Left renal pelvis (tissue), 4 donors: ENCODE measurements around the gene AFF4. TPM values are rescaled to one million over a fixed set of nuclear protein-coding genes. Genes with fewer than 3 reads are reported as not detected.
"Not testable (repeated sequence)": the region's sequence is repeated elsewhere in the genome, so short reads cannot be mapped to it uniquely, and the experiment has no call there.

Source experiments
- DNase-seq, 4 donors: peaks; one replicate each; pipeline ENCODE4 v3.0.0-alpha.2; 2013; ENCODE audit warnings: low read depth in 4 of 4, low spot score in 3 of 4
- polyA plus RNA-seq, 4 donors: library from polyadenylated mRNA; unstranded; fragments of 120-200 nt; gene quantifications; one replicate each; pipeline ENCODE4 v1.2.1, GENCODE V29; 2013; ENCODE audit not compliant: insufficient read length in 4 of 4

The AFF4 gene
- polyA plus RNA-seq, 4 donors = 60.5 to 73.1 (median 63.3) TPM

DNA sequence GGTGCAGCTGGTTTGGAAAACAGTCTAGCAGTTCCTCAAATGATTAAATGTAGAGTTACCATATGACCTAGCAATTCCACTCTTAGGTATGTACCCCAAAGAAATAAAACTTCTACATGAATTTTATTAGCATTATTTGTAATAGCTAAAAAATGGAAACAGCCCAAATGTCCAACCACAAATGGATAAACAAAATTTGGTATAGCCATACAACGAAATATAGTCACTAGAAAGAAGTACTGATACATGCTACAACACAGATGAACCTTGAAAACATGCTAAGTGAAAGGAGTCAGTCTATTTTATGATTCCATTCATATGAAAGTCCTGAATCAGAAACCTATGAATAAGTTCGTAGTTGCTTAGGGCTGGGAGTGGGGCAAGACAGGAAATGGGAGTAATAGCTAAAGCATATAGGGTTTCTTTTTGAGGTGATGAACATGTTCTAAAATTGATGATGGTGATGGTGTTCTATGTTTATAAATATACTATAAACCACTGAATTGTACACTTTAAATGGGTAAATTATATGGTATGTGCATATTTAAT is 103.5 kb downstream of the AFF4 start:
- DNase-seq = no peak

DNA sequence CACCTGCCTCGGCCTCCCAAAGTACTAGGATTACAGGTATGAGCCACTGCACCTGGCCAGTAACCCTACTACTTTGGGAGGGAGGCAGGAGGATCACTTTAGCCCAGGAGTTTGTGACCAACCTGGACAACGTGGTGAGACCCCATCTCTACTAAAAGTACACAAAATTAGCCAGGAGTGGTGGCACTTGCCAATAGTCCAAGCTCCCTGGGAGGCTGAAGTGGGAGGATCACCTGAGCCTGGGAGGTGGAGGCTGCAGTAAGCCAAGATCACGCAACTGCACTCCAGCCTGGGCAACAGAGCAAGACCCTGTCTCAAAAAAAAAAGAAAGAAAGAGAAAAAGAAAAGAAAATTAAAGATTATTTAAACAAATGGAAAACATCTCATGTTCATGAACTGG is 107.4 kb downstream of the AFF4 start:
- DNase-seq = no peak

DNA sequence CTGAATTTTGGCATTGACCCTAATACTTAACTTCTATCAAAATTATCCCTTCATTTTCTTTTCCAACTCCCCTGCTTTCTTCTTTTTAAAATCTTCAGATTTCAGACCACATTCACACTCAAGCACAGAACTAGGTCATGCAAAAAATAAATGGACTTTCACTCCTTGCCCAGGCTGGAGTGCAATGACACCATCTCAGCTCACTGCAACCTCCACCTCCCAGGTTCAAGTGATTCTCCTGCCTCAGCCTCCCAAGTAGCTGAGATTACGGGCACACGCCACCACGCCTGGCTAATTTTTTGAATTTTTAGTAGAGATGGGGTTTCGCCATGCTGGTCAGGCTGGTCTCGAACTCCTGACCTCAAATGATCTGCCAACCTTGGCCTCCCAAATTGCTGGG is 108.4 kb downstream of the AFF4 start:
- not testable (repeated sequence) for DNase-seq

DNA sequence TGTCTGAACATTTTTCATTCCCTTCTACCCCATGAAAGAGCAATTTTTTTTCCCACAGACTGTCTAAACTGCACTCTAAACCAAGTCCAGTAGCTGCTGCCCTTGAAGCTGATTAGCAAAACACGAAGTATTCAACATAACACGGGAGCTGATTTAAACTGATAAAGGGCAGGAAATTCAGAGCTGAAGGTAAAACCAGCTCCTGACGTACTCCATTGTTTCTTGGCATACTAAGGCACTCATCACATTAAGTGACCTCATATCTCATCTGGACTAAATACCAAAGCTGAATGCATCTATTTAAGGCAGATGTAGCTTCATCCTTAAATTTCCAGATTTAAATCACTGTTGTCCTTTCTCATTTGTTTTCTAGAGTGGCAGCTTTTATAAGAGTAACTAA is 109.1 kb downstream of the AFF4 start:
- DNase-seq = no peak

DNA sequence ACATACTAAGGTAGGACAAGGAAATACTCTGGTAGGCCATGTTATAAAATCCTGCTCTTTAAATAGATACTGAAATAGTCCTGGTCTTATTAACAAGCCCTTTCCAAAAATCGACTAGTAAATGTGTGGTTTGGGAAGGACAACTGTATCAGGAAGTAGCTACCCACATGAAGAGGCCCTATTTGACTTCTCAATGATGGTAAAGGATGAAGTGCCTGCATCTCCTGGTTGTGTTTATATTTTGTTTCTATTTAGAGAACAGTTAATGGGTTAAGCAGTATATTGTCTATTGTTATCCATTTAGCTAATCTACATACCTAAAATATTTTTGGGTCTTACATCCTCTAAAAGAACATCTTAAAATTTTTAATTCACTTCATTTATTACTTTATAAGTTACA is 109.6 kb downstream of the AFF4 start:
- no peak for DNase-seq

DNA sequence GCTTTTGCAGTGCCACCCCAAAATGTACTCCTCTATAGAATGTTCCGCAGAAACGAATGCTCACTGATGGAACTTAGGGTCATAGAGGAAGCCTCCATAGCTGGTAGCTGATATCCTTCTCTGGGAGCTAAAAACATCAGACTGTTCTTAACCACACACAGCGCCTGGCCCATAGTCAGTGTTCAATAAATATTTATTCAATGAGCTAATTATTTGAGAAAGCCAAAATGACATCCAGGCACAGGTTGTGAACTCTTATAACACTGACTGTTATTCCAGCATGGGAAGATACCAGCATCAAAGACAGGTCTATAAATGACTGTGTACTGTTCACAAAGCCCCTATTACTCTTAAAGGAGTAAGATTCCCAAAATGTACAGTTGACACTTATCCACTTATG is 110.1 kb downstream of the AFF4 start:
- DNase-seq = no peak

DNA sequence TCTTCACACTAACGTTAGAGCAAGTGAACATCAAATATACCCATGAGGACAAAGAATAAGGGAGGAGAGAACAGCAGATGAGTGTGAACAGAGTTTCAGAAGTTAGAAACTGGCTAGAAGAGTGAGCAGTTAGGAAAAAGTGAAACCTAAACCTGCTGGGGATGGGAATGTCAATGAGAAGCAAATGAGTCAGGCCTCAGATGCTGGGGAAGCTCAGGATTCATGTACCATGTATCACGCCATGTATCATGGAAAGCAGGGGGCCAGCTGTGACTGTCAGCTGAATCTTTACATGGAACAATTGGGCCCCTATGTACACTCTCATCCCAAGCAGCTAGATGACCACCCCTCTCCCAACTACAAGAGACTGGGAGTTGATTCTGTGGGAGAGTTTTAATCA is 113.4 kb downstream of the AFF4 start:
- no peak for DNase-seq

DNA sequence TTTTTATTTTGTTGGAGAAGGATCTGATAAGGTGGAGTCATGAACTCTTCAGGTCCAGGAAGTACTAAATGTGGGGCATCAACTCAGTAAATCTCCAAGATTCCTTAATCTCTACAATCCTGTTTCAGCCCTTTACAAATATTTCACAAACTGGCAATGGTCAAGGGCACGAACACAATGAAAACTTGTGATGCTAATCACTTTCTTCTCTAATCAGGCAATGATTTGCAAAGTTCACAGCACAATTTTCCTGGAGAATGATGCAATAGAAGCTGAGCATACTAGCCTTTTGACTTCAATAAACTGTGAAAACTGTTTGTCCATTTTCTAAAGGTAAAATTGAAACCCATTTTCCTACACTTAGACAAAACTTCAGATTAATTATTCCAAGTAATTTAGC is 114.1 kb downstream of the AFF4 start:
- DNase-seq = no peak

GRCh38 chr5:132848270-132848669 is 115.2 kb downstream of the AFF4 start:
- no peak for DNase-seq

DNA sequence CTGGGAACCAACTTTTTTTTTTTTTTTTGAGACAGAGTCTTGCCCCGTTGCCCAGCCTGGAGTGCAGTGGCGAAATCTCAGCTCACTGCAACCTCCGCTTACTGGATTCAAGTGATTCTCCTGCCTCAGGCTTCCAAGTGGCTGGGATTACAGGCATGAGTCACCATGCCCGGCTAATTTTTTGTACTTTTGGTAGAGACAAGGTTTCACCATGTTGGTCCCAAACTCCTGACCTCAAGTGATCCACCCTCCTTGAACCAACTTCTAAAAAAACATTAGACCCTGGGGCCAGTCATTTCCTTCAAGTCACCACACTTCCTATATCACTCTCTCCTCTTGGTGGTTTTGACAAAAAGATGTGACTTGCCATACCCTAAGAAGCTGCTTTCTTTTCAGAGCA is 122.1 kb downstream of the AFF4 start:
- no peak for DNase-seq

GRCh38 chr5:132840896-132841295 is 122.5 kb downstream of the AFF4 start:
- no peak for DNase-seq

GRCh38 chr5:132840313-132840712 is 123.1 kb downstream of the AFF4 start:
- no peak for DNase-seq

- no peak for DNase-seq
These were observed 123.8 kb downstream of the AFF4 start for GRCh38 chr5:132839426-132840301.

- no peak for DNase-seq
These were observed 124.7 kb downstream of the AFF4 start for GRCh38 chr5:132838516-132839282.

GRCh38 chr5:132837868-132838267 is 125.6 kb downstream of the AFF4 start:
- DNase-seq = no peak

- no peak for DNase-seq
These were observed 126.6 kb downstream of the AFF4 start for GRCh38 chr5:132836852-132837251.

DNA sequence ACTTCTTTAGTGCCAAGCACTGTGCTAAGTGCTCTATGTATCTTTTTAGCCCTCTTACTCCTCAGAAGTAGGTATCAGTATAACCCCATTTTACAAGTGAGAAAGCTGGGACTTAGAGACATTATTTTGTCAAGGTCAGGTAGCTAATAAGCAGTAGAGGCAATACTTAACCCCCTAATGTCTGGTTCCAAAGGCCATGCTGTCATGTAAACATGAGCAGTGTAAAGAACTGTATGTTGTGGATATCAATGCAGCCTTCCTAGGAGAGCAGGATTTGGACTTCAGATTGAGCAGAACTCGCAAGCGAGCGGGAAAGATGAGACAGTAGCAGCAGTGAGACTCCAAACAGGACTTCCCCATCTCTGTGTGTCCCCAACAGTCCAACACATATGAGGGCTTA is 129.4 kb downstream of the AFF4 start:
- no peak for DNase-seq

DNA sequence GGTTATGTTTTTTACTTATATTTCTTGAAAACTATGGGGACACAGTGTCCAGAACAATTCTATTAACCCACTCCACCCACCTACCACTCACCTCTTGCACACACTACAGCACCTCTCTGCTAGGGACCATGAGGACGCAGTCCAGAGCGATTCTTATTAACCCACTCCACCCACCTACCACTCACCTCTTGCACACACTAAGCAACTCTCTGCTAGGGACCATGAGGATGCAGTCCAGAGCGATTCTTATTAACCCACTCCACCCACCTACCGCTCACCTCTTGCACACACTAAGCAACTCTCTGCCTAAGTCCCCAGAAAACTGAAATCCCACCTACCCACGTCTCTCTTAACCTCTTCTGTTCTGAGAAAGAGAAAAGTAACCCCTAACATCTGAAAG is 130.8 kb downstream of the AFF4 start:
- no peak for DNase-seq

DNA sequence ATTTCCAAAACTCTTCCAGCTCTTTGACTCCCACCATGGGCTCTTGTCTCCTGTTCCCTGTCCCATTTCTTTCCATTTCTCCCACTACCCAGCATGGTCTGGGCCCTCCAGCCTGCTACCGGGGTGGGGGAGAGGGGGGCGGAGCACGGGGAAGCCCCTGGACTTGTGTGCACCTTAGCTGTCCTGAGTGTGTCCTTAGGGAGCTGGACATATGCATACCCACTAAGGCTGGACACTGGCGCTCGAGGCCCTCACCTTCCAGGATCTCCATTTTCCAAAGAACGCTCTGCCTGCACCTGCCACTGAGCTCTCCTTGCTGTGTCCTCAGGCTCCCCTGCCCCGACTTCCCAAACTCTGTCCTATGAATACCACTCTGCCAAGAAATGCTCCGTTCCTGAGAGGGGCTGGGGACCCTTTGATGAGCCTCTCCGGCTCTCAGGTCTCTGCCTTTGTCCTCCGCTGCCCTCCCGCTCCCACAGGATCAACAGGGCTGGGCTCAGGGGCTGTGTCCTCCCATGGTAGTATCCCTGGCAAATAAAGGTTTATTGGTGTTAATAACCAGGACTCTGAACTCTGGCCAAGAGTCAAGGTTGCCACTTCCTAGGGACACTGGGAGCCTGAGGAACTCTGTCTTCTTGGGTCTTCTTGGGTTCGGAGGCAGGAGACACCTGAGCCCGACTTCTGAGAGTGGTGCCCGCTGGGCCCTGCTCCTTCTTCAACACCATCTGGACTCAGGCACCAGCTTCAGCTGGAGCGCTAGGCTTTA is 132.2 kb downstream of the AFF4 start:
- no peak for DNase-seq

GRCh38 chr5:132830436-132831094 is 132.9 kb downstream of the AFF4 start, which contains the start of gene SHROOM1:
SHROOM1 (minus strand) TSS chr5:132830647; CDS start chr5:132826140, 4,507 bp downstream.
- DNase-seq = no peak
